Heart right ventricle (tissue), 16 donors: Measurements from ENCODE around the gene TPST2. TPM values are rescaled to one million over a fixed set of nuclear protein-coding genes. Genes with fewer than 3 reads are reported as not detected.

Source experiments
- ATAC-seq, 8 donors: fragments of 200-7000 bp; cut with Tn5 transposase; one replicate each; pipeline ENCODE4 v1.9.1; 2020; ENCODE audit warnings: mild to moderate bottlenecking in 8 of 8, moderate library complexity in 8 of 8, moderate number of reproducible peaks in 1 of 8
- DNase-seq, 2 donors: peaks; one replicate each; pipeline ENCODE4 v3.0.0-alpha.2; 2020
- H3K27ac ChIP-seq, 10 donors: fragments of 200-600 bp; sonication (generic) in 2 of 10; one replicate each; pipeline versions ENCODE4 v1.5.0 to v1.8.0; 2020 to 2022; ENCODE audit warnings: mild to moderate bottlenecking in 3 of 10
- H3K27me3 ChIP-seq, 7 donors: fragments of 200-600 bp; one replicate each; pipeline ENCODE4 v1.8.0; 2021 to 2022; ENCODE audit warnings: mild to moderate bottlenecking in 2 of 7
- H3K36me3 ChIP-seq, 9 donors: fragments of 200-600 bp; sonication (generic) in 1 of 9; one replicate each; pipeline versions ENCODE4 v1.5.0 to v1.8.0; 2020 to 2022; ENCODE audit warnings: mild to moderate bottlenecking in 2 of 9
- H3K4me1 ChIP-seq, 9 donors: fragments of 200-600 bp; sonication (generic) in 1 of 9; one replicate each; pipeline versions ENCODE4 v1.5.0 to v1.8.0; 2020 to 2022; ENCODE audit warnings: mild to moderate bottlenecking in 4 of 9
- H3K4me3 ChIP-seq, 10 donors: fragments of 200-600 bp; sonication (generic) in 2 of 10; one replicate each; pipeline versions ENCODE4 v1.5.0 to v1.8.0; 2020 to 2022; ENCODE audit warnings: mild to moderate bottlenecking in 7 of 10, moderate library complexity in 2 of 10
- H3K9me3 ChIP-seq, 11 donors: fragments of 200-600 bp in 10 of 11; sonication (generic) in 2 of 11; one replicate each; pipeline versions ENCODE4 v1.5.0 to v1.8.0; 2013 to 2022; ENCODE audit warnings: mild to moderate bottlenecking in 2 of 11, control low read depth in 1 of 11, moderate library complexity in 1 of 11
- WGBS, 2 donors: extraction: QIAGEN DNeasy Blood & Tissue Kit; methylation state at CpG; one replicate each; pipeline ENCODE4 v1.1.7; 2013; ENCODE audit warnings: inconsistent platforms in 1 of 2; 5-methylcytosine and 5-hydroxymethylcytosine counted together
- intact Hi-C, 10 donors: fragments of 100-400 bp; cut with DNase I; formaldehyde crosslinking; loops; one replicate each; pipeline versions ENCODE4 v1.11.1 to v1.14.2; 2022
- polyA plus RNA-seq, 2 donors: library from polyadenylated mRNA; stranded (reverse); fragments of 200-250 nt; gene quantifications; one replicate each; pipeline ENCODE4 v1.2.3, GENCODE V29; 2013
- total RNA-seq, 10 donors: library from RNA; stranded (reverse); fragmentation: NEBNext Ultra II Directional in 3 of 10; extraction: Animal tissue kit (Norgen Biotek cat#: 25700) in 3 of 10; gene quantifications; one replicate each; pipeline versions ENCODE4 v1.2.1 to v1.2.4, GENCODE V29; 2021 to 2023
- TF ChIP-seq, protein P1 (sequence below), 9 donors: fragments of 200-600 bp; sonication (generic) in 2 of 9; IDR thresholded peaks; one replicate each; pipeline versions ENCODE4 v1.5.0 to v1.8.0; 2021 to 2022; ENCODE audit warnings: antibody characterized with exemption in 9 of 9, mild to moderate bottlenecking in 5 of 9, moderate library complexity in 1 of 9
- donor health status: Arrhythmogenic right ventricular cardiomyopathy.
- donor health status: ischemic (EF 13 %, LVEDD 7.1; RV severe dilation, severe dysfunction).
- donor health status: healthy with polysubstance abuse.
- donor health status: DM: no; HTN: yes; CAD: no.
- donor health status: DM: no; HTN: no; CAD: no.
- donor health status: ischemic (EF 25% LVEDD 6.9; RV normal size, moderate dysfunction).
- donor health status: ischemic (EF 25% LVEDD 5.7; RV mildly dilated, moderate dysfunction).
- donor health status: healthy.
- donor health status: DM: yes; HTN: yes; CAD: no.
- donor health status: Ischemic cardiomyopathy.
- donor health status: ischemic (EF 35%, LVEDD 5.7; RV mildly dilated, moderate dysfunction).
- donor health status: nonischemic (EF 11% LVEDD 7.7; RV severe dilation, severe dysfunction).
- donor health status: DM: yes; HTN: yes; CAD: no.
- donor health status: PGD.
- donor health status: ischemic (EF 29% LVEDD 5.4; RV normal size, mild dysfunction).
- donor health status: nonischemic (EF 23%, LVEDD 6.1; RV moderate dilation, normal function).

The TPST2 gene
- total and polyA plus RNA-seq, 12 donors: 11.1 to 41.5 (median 21.7) TPM

DNA sequence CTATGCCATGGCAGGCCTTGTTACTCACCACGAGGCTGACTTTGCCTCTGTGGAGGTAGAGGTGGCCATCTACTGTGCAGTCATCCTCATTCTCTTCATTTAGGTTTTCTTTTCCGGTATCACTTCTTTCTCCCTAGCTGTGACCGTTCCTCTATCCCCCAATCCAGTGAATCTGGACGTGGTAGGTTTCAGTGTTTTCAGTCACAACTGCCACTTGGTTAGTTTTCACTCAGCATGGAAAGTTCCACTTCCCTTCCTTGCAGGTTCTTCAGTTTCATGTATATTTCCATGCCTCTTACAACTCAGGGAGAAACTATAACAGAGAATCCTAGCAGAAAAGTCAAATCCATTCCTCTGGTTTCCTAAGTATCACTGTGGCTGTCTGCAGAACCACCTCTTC lies 108.2 kb downstream of the TPST2 start:
- no peak overlapping the region for H3K27ac ChIP-seq
- DNase-seq (no peak), ATAC-seq (no peak)
- intact Hi-C loops: loop anchor here in 2 of 10 donors (5.0 to 10.0 kb wide), 2 partner anchors 111 to 173 kb away; partner anchors contain the start of genes MIAT (in 1 of the 2) and TPST2 (in 1 of the 2)
- H3K9me3 ChIP-seq: no peaks in the 10 kb centered on the region
- H3K4me1 ChIP-seq: peaks cover 0 to 68% (median 60%) of the 10 kb centered on the region in 9 donors
- H3K4me3 ChIP-seq: no peak overlapping the region
- TF ChIP-seq, protein P1, sequence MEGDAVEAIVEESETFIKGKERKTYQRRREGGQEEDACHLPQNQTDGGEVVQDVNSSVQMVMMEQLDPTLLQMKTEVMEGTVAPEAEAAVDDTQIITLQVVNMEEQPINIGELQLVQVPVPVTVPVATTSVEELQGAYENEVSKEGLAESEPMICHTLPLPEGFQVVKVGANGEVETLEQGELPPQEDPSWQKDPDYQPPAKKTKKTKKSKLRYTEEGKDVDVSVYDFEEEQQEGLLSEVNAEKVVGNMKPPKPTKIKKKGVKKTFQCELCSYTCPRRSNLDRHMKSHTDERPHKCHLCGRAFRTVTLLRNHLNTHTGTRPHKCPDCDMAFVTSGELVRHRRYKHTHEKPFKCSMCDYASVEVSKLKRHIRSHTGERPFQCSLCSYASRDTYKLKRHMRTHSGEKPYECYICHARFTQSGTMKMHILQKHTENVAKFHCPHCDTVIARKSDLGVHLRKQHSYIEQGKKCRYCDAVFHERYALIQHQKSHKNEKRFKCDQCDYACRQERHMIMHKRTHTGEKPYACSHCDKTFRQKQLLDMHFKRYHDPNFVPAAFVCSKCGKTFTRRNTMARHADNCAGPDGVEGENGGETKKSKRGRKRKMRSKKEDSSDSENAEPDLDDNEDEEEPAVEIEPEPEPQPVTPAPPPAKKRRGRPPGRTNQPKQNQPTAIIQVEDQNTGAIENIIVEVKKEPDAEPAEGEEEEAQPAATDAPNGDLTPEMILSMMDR (IDR thresholded peaks at IDR 0.05): no peak
- 73 to 80% methylated on average over 4 of the region's 4 CpGs for WGBS, 2 donors
- H3K36me3 ChIP-seq: peaks cover 0 to 48% (median 14%) of the 10 kb centered on the region in 9 donors
- H3K27me3 ChIP-seq: no peaks in the 10 kb centered on the region

DNA sequence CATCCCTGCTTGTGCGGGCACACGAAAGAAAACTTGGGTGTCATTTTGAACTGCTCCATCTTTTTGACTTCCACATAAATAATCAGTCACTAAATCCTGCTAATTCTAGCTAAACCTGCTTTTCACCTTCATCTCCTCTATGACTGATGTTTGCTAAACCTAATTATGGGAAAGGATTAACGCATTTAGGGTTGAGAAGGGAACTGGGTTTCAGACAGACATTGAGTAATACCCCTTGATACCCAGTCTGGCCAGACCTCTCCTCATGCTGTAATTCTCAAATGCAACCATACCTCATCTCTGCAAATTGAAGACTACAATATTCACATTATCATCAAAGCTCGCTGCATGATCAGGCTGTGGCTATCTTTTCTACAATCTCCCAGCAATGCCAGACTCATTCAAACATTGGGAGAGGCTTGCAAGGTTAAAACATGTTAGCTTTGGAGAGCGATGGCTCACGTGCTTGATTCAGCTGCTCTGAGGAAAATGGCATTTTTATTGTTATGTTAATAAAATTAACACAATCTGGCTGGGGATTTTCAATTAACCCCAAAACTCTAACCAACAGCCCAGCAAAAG lies 108.7 kb downstream of the TPST2 start:
- Histone ChIP-seq H3K4me1 (peaks cover 0 to 68% (median 60%) of the 10 kb centered on the region in 9 donors), H3K27ac (no peak overlapping the region), H3K27me3 (no peaks in the 10 kb centered on the region), H3K4me3 (no peak overlapping the region), H3K9me3 (no peaks in the 10 kb centered on the region), H3K36me3 (peaks cover 0 to 48% (median 14%) of the 10 kb centered on the region in 9 donors)
- DNase-seq: no peak
- ATAC-seq: no peak
- TF ChIP-seq, protein P1 (IDR thresholded peaks at IDR 0.05): no peak
- 76 to 79% methylated on average over 6 of the region's 6 CpGs for WGBS, 2 donors
- intact Hi-C loops: loop anchor here in 2 of 10 donors (5.0 to 10.0 kb wide), 2 partner anchors 111 to 174 kb away; partner anchors contain the start of genes MIAT (in 1 of the 2) and TPST2 (in 1 of the 2)

DNA sequence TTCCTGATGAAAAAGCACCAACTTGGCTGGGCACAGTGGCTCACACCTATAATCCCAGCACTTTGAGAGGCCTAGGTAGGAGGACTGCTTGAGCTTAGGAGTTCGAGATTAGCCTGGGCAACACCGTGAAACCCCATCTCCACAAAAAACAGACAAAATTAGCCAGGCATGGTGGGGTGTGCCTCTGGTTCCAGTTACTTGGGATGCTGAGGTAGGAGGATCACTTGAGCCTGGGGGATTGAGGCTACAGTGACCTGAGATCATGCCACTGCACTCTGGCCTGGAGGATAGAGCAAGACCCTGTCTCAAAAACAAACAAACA lies 109.4 kb downstream of the TPST2 start:
- H3K4me3 ChIP-seq: no peak overlapping the region
- peaks cover 0 to 48% (median 14%) of the 10 kb centered on the region in 9 donors for H3K36me3 ChIP-seq
- H3K27me3 ChIP-seq: no peaks in the 10 kb centered on the region
- H3K9me3 ChIP-seq: no peaks in the 10 kb centered on the region
- no peak overlapping the region for H3K27ac ChIP-seq
- ATAC-seq (no peak), DNase-seq (no peak)
- WGBS, 2 donors: 88% methylated on average over 2 of the region's 2 CpGs
- intact Hi-C loops: loop anchor here in 2 of 10 donors (5.0 to 10.0 kb wide), 2 partner anchors 112 to 174 kb away; partner anchors contain the start of genes MIAT (in 1 of the 2) and TPST2 (in 1 of the 2)
- H3K4me1 ChIP-seq: peaks cover 0 to 64% (median 60%) of the 10 kb centered on the region in 9 donors
- TF ChIP-seq, protein P1 (IDR thresholded peaks at IDR 0.05): no peak

DNA sequence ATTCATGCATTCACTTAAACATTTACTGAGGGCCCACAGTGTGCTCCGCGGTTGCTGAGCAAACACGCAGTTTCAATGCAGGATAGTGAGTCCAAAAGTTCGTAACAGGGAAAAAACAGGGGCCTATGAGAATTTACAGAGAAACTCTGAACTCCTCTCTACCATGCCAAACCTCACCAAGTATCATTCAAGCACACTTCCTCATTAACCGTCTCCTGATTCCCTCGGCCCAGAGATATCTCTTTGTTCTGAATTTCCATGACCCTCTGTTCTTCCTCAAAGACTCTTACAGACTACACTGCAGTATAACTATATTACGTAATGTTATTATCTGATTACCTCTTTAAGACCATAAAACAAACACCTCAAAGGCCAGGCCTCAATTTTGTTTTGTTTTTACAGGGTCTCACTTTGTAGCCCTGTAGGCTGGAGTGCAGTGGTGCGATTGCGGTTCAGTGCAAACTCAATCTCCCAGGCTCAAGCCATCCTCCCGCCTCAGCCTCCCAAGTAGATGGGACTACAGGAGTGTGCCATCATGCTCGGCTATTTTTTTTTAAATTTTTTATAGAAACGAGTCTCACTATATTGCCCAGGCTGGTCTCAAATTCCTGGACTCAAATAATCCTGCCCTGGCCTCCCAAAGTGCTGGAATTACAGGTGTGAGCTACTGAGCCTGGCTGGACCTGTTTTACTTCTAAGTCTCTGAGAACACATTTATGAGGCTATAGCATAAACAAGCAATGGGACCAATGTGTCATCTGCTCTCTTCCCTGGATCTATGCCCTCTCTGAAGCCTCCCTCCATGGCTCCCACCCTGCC lies 109.9 kb downstream of the TPST2 start:
- intact Hi-C loops: loop anchor here in 2 of 10 donors (5.0 to 10.0 kb wide), 2 partner anchors 112 to 175 kb away; partner anchors contain the start of genes MIAT (in 1 of the 2) and TPST2 (in 1 of the 2)
- no peaks in the 10 kb centered on the region for H3K27me3 ChIP-seq
- no peak for ATAC-seq
- TF ChIP-seq, protein P1 (IDR thresholded peaks at IDR 0.05): no peak
- peak overlapping the region in 4 of 10 donors; percentile 9 to 55 (median 22) for H3K27ac ChIP-seq
- H3K9me3 ChIP-seq: no peaks in the 10 kb centered on the region
- 65 to 73% methylated on average over 12 of the region's 12 CpGs for WGBS, 2 donors
- no peak for DNase-seq
- H3K4me3 ChIP-seq: peak overlapping the region in 4 of 10 donors; percentile 1 to 35 (median 12)
- H3K4me1 ChIP-seq: peaks cover 0 to 59% (median 54%) of the 10 kb centered on the region in 9 donors
- peaks cover 0 to 54% (median 17%) of the 10 kb centered on the region in 9 donors for H3K36me3 ChIP-seq
